DMS114 treated with DMSO at 0.1 percent for 48 hours (cell line): ENCODE results near the gene NRXN2.

ENCODE experiments used
- DNase-seq: peaks from one replicate; lab custom pipeline; 2025; ENCODE audit not compliant: unreplicated experiment; lab: John Stamatoyannopoulos, UW

The NRXN2 gene

DNA sequence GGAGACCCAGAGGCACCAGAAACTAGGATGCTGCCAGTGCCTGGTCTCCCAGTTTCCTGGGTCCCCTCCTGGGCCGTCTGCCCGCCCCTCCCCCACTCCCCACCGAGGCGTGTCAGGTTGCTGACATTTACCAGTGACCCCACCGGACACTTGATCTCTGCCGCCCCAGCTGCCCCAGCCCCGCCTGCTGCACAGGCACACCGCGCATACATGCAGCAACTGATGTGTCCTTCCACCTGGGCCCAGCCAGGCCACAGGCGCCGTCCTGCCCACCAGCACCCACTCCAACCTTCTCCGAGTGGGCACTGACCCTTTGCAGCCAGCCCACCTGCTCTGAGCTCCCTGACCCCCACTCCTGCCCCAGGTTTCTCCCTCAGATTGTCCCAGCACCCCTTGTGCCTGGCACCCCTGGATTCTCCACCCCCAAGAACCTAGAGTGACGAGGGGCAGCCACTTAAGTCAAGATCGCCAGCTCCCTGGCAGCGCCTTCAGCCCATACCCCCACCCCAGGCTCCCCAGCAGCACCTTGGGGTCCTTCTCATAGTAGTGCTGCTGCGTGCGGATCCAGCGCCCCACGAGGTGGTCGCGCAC is 36.2 kb upstream of the NRXN2 start:
- DNase-seq = no peak

DNA sequence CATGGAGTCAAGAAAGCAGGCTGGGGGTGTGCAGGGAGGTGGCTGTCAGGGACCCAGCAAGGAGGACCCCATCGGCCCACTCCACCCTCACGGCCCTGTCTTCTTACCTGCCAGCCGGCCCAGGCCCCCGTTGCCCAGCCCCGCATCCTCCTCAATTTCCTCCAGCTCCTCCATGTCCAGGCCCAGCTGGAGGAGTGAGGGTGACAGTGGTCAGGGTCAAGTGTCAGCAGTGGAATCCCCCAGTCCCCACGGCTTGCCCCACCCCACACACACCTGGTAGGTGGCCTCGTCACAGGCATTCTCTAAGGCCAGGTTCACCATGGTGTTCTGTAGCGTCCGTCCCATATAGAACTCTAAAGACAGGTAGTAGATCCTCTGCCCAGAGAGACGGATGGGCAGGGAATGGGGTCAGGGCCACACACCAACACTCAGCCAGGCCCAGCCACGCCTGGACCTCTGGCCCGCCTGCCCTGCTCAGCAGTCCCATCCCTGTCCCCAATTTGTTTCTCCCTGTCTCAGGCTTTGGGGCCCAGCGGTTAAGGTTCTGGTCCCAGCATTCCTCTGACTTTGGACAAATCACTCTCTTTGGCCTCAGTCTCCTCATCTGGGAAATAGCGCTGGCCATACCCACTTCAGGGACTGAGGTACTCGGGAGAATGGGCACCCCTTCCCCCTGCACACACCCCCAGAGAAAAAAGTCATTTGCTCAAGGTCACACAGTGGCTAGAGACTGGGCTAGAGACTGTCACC is 35.5 kb upstream of the NRXN2 start:
- DNase-seq = no peak

DNA sequence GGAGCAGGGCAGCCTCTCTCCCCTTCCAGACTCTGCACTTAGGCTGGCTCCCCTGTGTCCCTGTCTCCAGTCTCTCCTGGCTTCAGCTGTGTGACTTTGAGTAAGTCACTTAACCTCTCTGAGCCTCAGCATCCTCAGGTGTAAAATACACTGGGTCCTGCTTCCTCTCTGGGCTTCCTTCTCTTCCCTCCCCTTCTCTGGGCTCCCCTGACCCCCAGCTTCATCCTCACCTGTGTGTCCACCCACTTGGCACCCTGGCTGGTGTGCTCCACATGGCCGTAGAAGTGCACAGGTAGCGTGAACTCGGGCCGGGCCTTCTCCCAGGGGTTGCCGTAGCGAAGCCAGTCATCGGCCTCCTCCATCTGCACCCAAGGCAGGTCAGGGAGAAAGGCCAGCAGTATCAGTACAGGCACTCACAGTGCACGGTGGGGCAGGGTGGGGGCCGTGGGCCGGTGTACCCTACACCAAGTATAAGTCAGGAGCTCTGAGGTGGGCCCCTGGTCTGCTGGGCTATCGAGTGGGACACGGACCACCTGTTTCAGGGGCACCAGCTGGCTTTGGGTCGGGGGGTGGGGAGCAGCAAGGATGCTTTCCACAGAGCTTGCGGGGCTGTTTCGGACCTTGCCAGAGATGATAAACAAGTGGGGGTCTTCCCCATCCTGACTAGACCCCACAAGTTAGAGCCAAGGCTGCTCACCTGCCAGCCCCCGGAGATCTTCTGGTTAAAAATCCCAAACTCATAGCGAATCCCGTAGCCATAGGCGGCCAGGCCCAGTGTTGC is 34.7 kb upstream of the NRXN2 start:
- DNase-seq = no peak

DNA sequence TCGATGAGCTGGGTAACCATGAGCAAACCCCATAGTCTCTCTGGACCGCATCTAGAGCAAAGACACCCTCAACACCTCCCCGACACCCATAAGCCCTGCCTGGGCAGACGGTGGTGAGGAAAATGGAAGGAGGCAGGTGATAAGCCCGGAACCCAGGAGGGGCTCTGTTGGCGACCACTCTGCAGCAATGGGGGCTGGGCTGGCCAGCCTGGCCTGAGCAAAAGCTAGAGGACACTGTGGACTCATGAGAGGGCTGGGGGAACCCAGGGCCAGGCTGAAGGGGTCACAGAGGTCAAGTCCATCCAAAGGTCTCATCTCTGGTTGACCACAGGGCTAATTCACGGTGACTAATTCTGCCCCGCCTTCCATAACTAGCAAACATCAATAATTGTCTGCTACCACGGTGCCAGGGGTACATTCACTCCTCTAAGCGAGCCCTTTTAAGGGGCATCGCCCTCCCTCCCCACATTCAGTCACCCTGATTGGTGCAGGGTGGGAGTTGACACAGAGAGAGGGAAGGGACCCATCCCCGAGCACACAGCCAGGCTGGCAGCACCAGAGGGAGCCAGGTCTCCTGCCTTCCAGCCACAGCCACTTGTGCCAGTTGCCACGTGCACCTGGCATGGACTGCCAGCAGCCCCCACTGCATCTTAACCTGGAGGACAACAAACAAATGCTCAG is 32.8 kb upstream of the NRXN2 start:
- DNase-seq = no peak

GRCh38 chr11:64754919-64755662 is 32.1 kb upstream of the NRXN2 start:
- no peak for DNase-seq

DNA sequence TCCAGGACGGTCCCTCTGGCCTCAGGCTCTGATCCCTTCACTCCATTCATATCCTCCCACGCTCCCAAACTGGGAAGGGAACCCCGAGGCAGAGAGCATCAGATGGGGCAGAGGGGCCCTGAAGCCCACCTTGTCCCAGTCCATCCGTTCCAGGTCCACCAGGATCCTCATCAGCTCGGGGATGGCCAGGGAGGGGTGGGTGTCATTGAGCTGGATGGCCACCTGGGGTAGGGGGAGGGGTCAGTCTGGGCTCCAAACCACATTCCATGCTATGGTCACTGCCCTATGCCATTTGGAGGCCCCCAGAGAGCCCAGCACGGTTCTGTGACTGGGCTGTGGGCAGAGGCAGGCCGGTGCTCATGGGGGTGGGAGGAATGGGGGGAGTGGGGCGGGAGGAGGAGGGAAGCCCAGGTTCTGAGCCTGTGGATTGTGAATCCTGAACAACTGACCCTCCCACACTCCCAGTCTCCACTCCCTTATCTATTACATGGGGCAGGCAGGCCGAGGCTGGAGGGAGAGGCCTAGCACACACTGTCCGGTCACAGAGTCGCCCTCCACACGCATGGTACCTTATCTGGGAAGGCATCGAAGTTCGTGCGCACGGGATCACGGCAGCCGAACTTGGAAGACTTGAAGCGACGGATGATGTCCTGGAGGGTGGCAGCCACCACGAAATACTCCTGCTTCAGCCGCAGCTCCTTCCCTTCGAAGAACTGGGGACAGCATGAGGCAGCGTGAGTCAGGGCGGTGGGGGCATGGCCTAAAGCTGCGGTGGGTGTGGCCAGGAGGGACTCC is 31.3 kb upstream of the NRXN2 start:
- DNase-seq = no peak

DNA sequence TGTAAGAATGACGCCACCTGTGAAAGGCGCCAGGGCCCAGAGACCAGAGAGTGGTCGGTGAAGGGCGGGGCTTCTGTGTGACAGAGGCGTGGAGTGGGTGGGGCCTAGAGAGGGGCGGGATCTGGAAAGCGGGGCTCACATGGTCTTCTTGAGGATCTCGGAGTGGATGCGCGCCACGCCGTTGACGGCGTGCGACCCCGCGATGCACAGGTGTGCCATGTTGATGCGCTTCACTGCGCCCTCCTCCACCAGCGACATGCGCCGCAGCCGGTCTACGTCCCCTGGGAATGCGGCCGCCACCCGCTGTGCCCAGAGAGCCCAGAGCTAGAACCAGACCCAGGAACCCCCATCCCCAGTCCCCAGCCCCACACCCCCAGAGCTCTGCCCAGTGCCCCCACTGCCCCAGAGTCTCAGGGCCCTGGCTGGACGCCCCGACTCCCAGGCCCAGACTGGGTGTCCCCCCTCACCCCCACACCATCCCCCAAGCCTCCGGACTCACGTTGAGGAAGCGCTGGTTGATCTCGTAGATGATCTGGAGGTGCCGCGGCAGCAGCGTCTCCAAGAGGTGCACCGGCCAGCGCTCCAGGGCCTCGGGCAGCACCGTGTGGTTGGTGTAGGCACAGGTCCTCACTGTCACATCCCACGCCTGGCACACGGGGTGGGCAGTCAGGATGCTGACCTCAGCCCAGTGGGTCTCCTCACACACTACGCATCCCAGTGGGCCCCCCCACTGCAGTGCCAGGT is 30.6 kb upstream of the NRXN2 start:
- DNase-seq = no peak

DNA sequence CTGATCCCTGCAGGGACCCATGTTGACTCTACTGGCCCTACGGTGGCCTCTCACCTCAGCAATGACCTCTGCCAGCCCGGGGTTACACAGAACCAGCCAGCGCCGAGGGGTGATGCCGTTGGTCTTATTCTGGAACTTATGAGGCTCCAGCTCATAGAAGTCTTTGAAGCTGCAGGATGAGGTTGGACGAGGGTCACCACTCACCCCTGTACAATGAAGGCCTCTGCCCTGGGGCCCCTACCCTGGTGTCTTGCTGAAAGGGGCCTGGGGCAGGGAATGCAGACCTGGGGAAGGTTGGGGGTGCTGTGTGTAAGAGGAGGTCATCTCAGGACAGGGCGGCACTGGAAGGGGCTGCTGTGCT is 30.0 kb upstream of the NRXN2 start:
- DNase-seq = no peak

DNA sequence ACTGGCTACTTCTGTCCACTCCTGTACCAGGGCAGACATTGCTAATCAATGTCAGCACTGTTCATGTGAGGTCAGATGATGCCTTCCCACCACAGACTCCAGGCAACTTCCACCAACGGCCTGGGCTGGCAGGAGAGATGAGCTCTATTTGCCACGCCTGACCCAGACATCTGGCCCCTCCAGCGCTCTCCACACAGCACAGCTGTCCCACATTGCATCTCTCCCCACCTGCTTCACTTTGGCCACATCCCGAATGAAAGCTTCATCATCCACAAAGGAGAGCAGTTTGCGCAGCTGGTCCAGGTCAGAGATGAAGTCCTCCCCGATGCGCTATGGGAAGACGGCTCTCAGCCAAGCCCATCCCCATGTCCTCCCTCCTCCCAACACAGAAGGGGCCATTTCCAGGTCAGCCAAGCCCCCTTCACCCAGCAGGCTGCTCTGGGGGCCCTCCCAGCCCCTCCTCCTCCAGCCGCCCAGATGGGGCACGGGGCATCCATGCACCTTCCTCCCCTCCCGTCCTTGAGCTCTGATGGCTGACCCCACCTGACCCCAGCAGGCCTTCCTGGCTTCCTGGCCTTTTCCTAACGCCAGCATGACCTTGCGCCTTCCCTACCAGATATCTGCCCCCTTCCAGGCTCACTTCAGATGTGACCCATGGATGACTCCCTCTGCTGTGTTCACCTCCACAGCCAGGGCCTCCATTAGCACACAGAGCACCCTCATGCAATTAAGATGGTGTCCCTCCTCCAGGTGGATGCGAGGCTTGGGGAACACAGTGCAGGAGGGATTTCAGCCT is 29.4 kb upstream of the NRXN2 start:
- DNase-seq = no peak

DNA sequence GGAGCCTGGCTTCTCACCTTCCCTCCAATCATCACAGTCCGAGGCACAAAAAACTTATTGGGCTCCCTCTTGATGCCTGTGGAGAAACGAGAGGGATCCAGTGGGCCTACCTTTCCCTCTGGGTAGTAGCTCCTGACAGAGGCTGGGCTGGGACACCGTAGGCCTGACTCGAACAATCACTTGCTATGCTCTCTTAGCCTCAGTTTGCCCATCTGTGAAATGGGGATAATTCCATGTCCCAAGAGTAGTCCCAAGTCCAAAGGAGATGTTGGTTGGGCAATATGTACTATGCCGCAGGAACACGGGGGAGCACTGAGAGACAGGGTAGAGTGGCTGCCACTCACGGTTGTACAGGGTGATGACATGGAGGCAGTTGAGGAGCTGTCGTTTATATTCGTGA is 28.6 kb upstream of the NRXN2 start:
- no peak for DNase-seq

DNA sequence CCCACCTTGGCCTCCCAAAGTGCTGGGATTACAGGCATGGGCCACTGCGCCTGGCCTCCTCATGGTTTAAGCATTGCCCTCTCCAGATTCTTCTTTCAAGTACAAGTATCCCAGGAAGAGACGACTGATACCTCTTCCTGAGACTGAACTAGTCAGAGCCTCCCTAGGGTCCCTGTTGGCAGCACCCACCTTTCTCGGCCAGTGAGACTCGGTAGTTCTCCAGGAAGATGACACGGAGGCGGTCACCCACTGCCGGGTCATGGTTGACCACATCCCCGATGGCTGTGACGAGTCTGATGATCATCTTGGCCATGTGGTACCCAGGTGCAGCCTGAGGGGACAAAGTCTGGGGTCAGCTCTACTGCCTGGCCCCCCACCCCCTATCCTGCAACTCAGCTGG is 28.1 kb upstream of the NRXN2 start:
- no peak for DNase-seq

GRCh38 chr11:64750361-64751054 is 27.5 kb upstream of the NRXN2 start:
- no peak for DNase-seq

DNA sequence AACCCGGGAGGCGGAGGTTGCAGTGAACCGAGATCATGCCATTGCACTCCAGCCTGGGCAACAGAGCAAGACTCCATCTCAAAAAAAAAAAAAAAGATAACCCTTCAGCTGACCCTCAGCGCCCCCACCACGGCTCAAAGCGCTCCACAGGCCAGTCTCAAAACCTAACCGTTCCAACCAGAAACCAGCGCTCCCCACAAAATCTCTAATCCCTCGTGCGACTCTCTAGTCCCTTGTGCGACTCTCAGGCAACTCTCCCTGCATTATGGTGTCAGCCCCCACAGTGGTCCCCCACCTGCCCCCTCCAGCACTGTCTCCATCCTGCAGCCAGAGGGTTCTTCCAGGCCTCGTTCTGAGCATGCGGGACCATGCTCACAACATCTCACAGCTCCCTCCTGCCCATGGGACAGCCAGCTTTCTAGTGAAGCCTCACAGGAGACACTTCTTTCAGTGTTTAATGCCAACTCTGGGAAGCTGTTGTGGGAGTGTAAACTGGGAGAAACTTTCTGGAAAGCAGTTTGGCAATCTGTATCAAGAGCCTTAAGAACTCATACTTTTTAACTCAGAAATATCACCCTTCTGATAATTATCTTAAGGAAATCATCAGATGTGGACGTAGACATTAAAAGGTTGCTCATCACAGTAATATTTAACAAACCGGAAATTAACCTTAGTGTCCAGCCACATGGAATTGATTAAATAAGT is 25.1 kb upstream of the NRXN2 start:
- no peak for DNase-seq

GRCh38 chr11:64746486-64746885 is 23.5 kb upstream of the NRXN2 start:
- DNase-seq = no peak

DNA sequence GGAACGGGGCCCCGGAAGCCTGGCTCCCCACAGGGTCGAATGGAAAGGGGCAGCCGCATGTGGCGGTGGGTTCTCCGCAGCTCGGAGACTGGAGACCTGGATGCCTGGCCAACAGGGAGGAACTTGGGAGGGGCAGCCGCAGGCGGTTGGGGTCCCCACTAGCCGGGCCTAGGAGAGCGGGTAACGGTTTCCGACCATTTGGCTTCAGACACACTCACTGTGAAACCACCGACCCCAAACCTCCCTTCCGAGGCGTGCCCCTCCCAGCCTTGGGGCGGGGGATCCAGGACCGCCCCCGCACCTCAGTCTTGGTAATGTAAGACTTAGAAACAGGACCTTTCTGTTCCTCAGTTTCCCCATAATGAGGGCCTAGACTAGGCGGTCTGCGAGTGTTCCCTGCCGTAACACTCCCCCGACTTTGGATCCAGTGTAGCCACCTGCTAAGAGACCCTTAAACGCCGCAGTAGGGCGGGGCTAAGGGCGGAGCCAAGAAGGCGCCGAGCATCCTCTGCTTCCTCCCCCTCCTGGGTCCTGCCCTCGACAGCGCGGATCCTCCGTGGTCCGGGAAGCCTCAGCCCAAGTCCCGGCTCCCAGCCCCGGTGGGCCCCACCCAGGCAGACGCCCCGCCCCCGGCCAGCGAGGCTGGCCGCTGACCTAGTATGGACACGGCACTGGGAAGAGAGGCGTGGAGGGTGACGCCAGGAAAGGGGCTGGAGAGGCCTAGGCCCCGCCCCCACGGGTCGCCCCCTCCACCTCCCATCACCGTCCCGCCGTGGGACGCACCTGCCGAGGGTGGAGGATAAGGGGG is 22.7 kb upstream of the NRXN2 start:
- DNase-seq = peak; percentile 54

- DNase-seq = no peak
Measured at GRCh38 chr11:64745189-64745520, 22.2 kb upstream of the NRXN2 start.
